GM06990 (cell line): ENCODE measurements around the gene CAMK1D.

Source experiments
- DNase-seq: peaks from one replicate; pipeline ENCODE4 v3.0.0-alpha.2; 2011; ENCODE audit not compliant: insufficient read length; ENCODE audit errors: extremely low read depth
- H3K27me3 ChIP-seq: replicated peaks from 2 replicates; pipeline ENCODE4 v1.6.0; 2011; ENCODE audit warnings: low read length; ENCODE audit not compliant: control insufficient read depth, insufficient read depth
- H3K36me3 ChIP-seq: 2 replicates; pipeline ENCODE4 v1.5.1; 2011; ENCODE audit warnings: low read length; ENCODE audit not compliant: control insufficient read depth, insufficient read depth
- H3K4me3 ChIP-seq: replicated peaks from 2 replicates; pipeline ENCODE4 v1.5.1; 2011; ENCODE audit warnings: low read depth, mild to moderate bottlenecking, control low read depth, low read length
- CTCF ChIP-seq: IDR thresholded peaks from 2 replicates; pipeline ENCODE4 v1.5.1; 2011; ENCODE audit warnings: low read length, control low read depth, mild to moderate bottlenecking, inconsistent platforms; ENCODE audit not compliant: insufficient read depth, poor library complexity, severe bottlenecking

Gene CAMK1D

GRCh38 chr10:12344375-12345110 lies 4.8 kb upstream of the CAMK1D start:
- no peak for TF ChIP-seq CTCF
- no peak for DNase-seq
- no peak overlapping the region for H3K4me3 ChIP-seq
- H3K27me3 ChIP-seq: no peaks in the 10 kb centered on the region
- H3K36me3 ChIP-seq: no peaks in the 10 kb centered on the region

DNA sequence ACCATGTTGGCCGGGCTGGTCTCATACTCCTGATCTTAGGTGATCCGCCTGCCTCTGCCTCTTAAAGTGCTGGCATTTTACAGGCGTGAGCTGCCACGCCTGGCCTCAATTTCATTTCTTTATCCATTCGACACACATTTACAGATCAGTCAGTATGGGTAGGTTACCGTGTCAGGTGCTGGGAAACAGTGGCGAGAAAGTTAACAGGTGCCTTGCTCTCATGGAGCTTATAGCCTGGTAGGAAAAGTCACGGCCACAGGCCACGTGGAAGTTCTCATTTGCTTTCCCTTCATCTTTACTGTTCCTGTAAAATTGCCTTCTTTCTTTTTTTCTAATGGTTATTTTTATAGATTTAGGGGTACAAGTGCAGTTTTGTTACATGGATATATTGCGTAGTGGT lies 2.6 kb upstream of the CAMK1D start:
- TF ChIP-seq CTCF: no peak
- no peaks in the 10 kb centered on the region for H3K36me3 ChIP-seq
- H3K27me3 ChIP-seq: no peaks in the 10 kb centered on the region
- DNase-seq: no peak
- no peak overlapping the region for H3K4me3 ChIP-seq

DNA sequence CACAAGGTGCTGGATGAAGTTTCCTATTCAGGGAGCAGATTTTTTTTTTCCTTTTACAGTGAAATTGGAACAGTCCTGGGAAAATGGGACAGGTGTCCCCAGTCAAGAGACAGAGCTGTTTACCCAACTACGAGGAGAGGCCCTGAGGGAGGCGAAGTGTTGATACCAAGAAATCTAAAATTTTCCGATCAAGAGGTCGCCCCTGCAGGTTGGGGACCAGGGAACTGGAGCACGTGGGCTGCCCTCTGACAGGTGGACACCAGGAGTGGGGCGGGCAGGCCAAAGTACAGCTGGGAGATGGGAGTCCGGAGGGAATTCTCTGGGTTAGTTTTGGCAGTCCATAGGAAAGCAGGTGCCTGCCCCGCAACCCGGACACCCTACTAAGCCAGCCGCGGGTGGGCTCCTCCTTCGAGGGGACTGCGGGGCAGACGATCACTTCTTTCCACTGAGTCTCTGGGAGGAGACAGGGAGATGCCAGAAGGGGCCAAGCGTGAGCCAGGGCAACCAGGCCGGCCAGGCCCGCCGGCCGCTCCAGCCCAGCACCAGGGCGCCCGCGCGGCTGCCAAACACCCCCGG lies 965 bp upstream of the CAMK1D start:
- TF ChIP-seq CTCF: no peak
- DNase-seq: no peak
- peak overlapping the region; percentile 94 for H3K4me3 ChIP-seq
- no peaks in the 10 kb centered on the region for H3K27me3 ChIP-seq
- no peaks in the 10 kb centered on the region for H3K36me3 ChIP-seq

GRCh38 chr10:12349629-12350166 lies 351 bp downstream of the CAMK1D start:
- Histone ChIP-seq H3K4me3 (peak overlapping the region; percentile 94), H3K27me3 (no peaks in the 10 kb centered on the region), H3K36me3 (no peaks in the 10 kb centered on the region)
- DNase-seq: no peak
- TF ChIP-seq CTCF: no peak

DNA sequence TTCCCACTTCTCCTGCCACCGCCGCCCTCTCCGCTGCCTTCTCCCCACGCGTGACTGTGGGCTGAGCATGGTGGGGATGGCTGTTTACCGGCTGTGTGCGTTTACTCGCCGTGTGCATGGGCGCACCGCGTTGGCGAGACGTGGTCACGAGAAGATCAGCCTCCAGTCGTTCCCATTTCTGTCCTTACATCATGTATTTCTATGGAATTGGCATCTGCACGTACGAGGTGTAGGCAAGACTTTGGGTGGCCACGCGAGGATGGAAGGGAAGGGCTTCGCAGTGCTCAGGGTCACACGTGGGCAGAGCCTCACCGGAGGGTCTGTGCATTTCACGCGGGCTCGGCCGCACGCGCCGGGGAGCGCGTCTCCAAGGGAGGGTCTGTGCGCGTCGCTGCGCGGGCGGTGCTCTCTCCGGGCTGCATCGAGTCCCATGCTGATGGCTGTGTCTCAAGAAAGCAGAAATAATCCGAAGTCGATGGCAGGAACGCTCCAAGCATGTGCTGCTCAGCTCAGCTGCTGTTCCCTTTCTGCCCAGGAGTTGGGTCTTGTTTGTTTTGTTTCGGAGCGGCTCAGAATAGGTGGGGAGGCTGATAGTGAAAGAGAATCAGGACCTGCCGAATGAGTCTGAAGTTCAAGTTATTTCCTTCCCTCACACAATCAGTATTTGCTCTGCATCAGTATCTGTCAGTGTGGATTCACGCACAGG lies 973 bp downstream of the CAMK1D start:
- H3K27me3 ChIP-seq: no peaks in the 10 kb centered on the region
- no peaks in the 10 kb centered on the region for H3K36me3 ChIP-seq
- peak overlapping the region; percentile 94 for H3K4me3 ChIP-seq
- TF ChIP-seq CTCF: no peak
- peak; percentile 77 for DNase-seq
